ENCODE data around the gene NGEF. TPM values are rescaled to one million over a fixed set of nuclear protein-coding genes. Genes with fewer than 3 reads are reported as not detected.

NGEF gene
- total RNA-seq, 1 donor from 2014 or later, result 0.16 TPM

- H3K27me3 ChIP-seq (ENCODE audit: low read depth), result peaks cover 26% of the 10 kb centered on the region
- H3K9me3 ChIP-seq (replicated peaks), result no peaks in the 10 kb centered on the region
- intact Hi-C loops (cut with micrococcal nuclease), result no loop called here
- TF ChIP-seq CTCF (IDR thresholded peaks at IDR 0.05; ENCODE audit: borderline replicate concordance), result no peak
- DNase-seq, result no peak
- no peaks in the 10 kb centered on the region for H3K4me1 ChIP-seq
- H3K36me3 ChIP-seq, result no peaks in the 10 kb centered on the region
- no peak overlapping the region for H3K27ac ChIP-seq (replicated peaks)
- no peak overlapping the region for H3K4me3 ChIP-seq
These were observed 13.7 kb downstream of the NGEF start for GRCh38 chr2:232999354-232999753.

- no peaks in the 10 kb centered on the region for H3K9me3 ChIP-seq (replicated peaks)
- H3K27ac ChIP-seq (replicated peaks), result no peak overlapping the region
- intact Hi-C loops (cut with micrococcal nuclease), result no loop called here
- H3K27me3 ChIP-seq (ENCODE audit: low read depth), result peaks cover 20% of the 10 kb centered on the region
- no peak for TF ChIP-seq CTCF (IDR thresholded peaks at IDR 0.05; ENCODE audit: borderline replicate concordance)
- no peak for DNase-seq
- H3K4me3 ChIP-seq, result no peak overlapping the region
- no peaks in the 10 kb centered on the region for H3K4me1 ChIP-seq
- no peaks in the 10 kb centered on the region for H3K36me3 ChIP-seq
These were observed 14.4 kb downstream of the NGEF start for GRCh38 chr2:232998666-232998985.

GRCh38 chr2:232997749-232998665 lies 15.0 kb downstream of the NGEF start:
- Histone ChIP-seq H3K4me1 (no peaks in the 10 kb centered on the region), H3K27me3 (ENCODE audit: low read depth) (peaks cover 18% of the 10 kb centered on the region), H3K36me3 (no peaks in the 10 kb centered on the region), H3K9me3 (replicated peaks) (no peaks in the 10 kb centered on the region), H3K4me3 (no peak overlapping the region), H3K27ac (replicated peaks) (no peak overlapping the region)
- intact Hi-C loops (cut with micrococcal nuclease), result no loop called here
- TF ChIP-seq CTCF (IDR thresholded peaks at IDR 0.05; ENCODE audit: borderline replicate concordance), result no peak
- DNase-seq, result no peak

GRCh38 chr2:232994446-232994845 lies 18.6 kb downstream of the NGEF start:
- H3K9me3 ChIP-seq (replicated peaks), result no peaks in the 10 kb centered on the region
- peaks cover 13% of the 10 kb centered on the region for H3K27me3 ChIP-seq (ENCODE audit: low read depth)
- no peak for TF ChIP-seq CTCF (IDR thresholded peaks at IDR 0.05; ENCODE audit: borderline replicate concordance)
- H3K4me3 ChIP-seq, result no peak overlapping the region
- H3K36me3 ChIP-seq, result no peaks in the 10 kb centered on the region
- H3K27ac ChIP-seq (replicated peaks), result no peak overlapping the region
- no peak for DNase-seq
- intact Hi-C loops (cut with micrococcal nuclease), result no loop called here
- H3K4me1 ChIP-seq, result no peaks in the 10 kb centered on the region

- Histone ChIP-seq H3K9me3 (replicated peaks) (no peaks in the 10 kb centered on the region), H3K4me1 (no peaks in the 10 kb centered on the region), H3K4me3 (no peak overlapping the region), H3K36me3 (no peaks in the 10 kb centered on the region), H3K27ac (replicated peaks) (no peak overlapping the region), H3K27me3 (ENCODE audit: low read depth) (peaks cover 11% of the 10 kb centered on the region)
- intact Hi-C loops (cut with micrococcal nuclease), result no loop called here
- no peak for DNase-seq
- no peak for TF ChIP-seq CTCF (IDR thresholded peaks at IDR 0.05; ENCODE audit: borderline replicate concordance)
These were observed 19.7 kb downstream of the NGEF start for GRCh38 chr2:232993231-232993821.

Measured in left ventricle myocardium inferior (tissue), 1 donor.